ENCODE data around the gene FNTB.

Gene FNTB

GRCh38 chr14:65002586-65003210, 16.0 kb downstream of the FNTB start:
- Histone ChIP-seq H3K36me3 (ENCODE audit: control insufficient read depth, insufficient read depth, low read length) (no peaks in the 10 kb centered on the region), H3K4me1 (ENCODE audit: control insufficient read depth, insufficient read depth, low read length) (peaks cover 23% of the 10 kb centered on the region), H3K27me3 (ENCODE audit: control insufficient read depth, insufficient read depth, low read length) (no peaks in the 10 kb centered on the region), H3K27ac (ENCODE audit: low read depth, low read length) (no peak overlapping the region), H3K9me3 (ENCODE audit: control insufficient read depth, insufficient read depth, low read depth, low read length) (no peaks in the 10 kb centered on the region), H3K9ac (ENCODE audit: low read length) (no peak overlapping the region), H3K4me3 (ENCODE audit: low read depth, low read length) (no peak overlapping the region)

- Histone ChIP-seq H3K9ac (ENCODE audit: low read length) (no peak overlapping the region), H3K4me3 (ENCODE audit: low read depth, low read length) (no peak overlapping the region), H3K27me3 (ENCODE audit: control insufficient read depth, insufficient read depth, low read length) (no peaks in the 10 kb centered on the region), H3K36me3 (ENCODE audit: control insufficient read depth, insufficient read depth, low read length) (no peaks in the 10 kb centered on the region), H3K4me1 (ENCODE audit: control insufficient read depth, insufficient read depth, low read length) (peaks cover 20% of the 10 kb centered on the region), H3K27ac (ENCODE audit: low read depth, low read length) (no peak overlapping the region), H3K9me3 (ENCODE audit: control insufficient read depth, insufficient read depth, low read depth, low read length) (no peaks in the 10 kb centered on the region)
Observed at GRCh38 chr14:65003394-65003793, 16.7 kb downstream of the FNTB start.

GRCh38 chr14:65006261-65006721, 19.6 kb downstream of the FNTB start:
- no peaks in the 10 kb centered on the region for H3K27me3 ChIP-seq (ENCODE audit: control insufficient read depth, insufficient read depth, low read length)

GRCh38 chr14:65007202-65007601, 20.5 kb downstream of the FNTB start:
- Histone ChIP-seq H3K27me3 (ENCODE audit: control insufficient read depth, insufficient read depth, low read length) (no peaks in the 10 kb centered on the region), H3K4me3 (ENCODE audit: low read depth, low read length) (no peak overlapping the region), H3K9ac (ENCODE audit: low read length) (no peak overlapping the region), H3K27ac (ENCODE audit: low read depth, low read length) (no peak overlapping the region), H3K4me1 (ENCODE audit: control insufficient read depth, insufficient read depth, low read length) (peaks cover 15% of the 10 kb centered on the region), H3K36me3 (ENCODE audit: control insufficient read depth, insufficient read depth, low read length) (peaks cover 11% of the 10 kb centered on the region; the same call in 1 of the 2 replicates), H3K9me3 (ENCODE audit: control insufficient read depth, insufficient read depth, low read depth, low read length) (no peaks in the 10 kb centered on the region)

More at GRCh38 chr14:65006261-65006721, 19.6 kb downstream of the FNTB start:
- Histone ChIP-seq H3K9ac (ENCODE audit: low read length) (no peak overlapping the region), H3K9me3 (ENCODE audit: control insufficient read depth, insufficient read depth, low read depth, low read length) (no peaks in the 10 kb centered on the region), H3K4me1 (ENCODE audit: control insufficient read depth, insufficient read depth, low read length) (peaks cover 15% of the 10 kb centered on the region), H3K4me3 (ENCODE audit: low read depth, low read length) (no peak overlapping the region), H3K36me3 (ENCODE audit: control insufficient read depth, insufficient read depth, low read length) (peaks cover 5% of the 10 kb centered on the region; the same call in 1 of the 2 replicates), H3K27ac (ENCODE audit: low read depth, low read length) (no peak overlapping the region)

GRCh38 chr14:65010211-65010931, 23.7 kb downstream of the FNTB start:
- H3K27ac ChIP-seq (ENCODE audit: low read depth, low read length): no peak overlapping the region
- H3K9me3 ChIP-seq (ENCODE audit: control insufficient read depth, insufficient read depth, low read depth, low read length): no peaks in the 10 kb centered on the region
- no peak overlapping the region for H3K9ac ChIP-seq (ENCODE audit: low read length)
- no peak overlapping the region for H3K4me3 ChIP-seq (ENCODE audit: low read depth, low read length)
- no peaks in the 10 kb centered on the region for H3K27me3 ChIP-seq (ENCODE audit: control insufficient read depth, insufficient read depth, low read length)
- peaks cover 25% of the 10 kb centered on the region; the same call in 1 of the 2 replicates for H3K36me3 ChIP-seq (ENCODE audit: control insufficient read depth, insufficient read depth, low read length)
- peaks cover 9% of the 10 kb centered on the region for H3K4me1 ChIP-seq (ENCODE audit: control insufficient read depth, insufficient read depth, low read length)

GRCh38 chr14:65011538-65011937, 24.8 kb downstream of the FNTB start:
- Histone ChIP-seq H3K4me1 (ENCODE audit: control insufficient read depth, insufficient read depth, low read length) (peaks cover 4% of the 10 kb centered on the region), H3K36me3 (ENCODE audit: control insufficient read depth, insufficient read depth, low read length) (peaks cover 35% of the 10 kb centered on the region), H3K27ac (ENCODE audit: low read depth, low read length) (no peak overlapping the region)

GRCh38 chr14:65012353-65012752, 25.7 kb downstream of the FNTB start:
- no peak overlapping the region for H3K27ac ChIP-seq (ENCODE audit: low read depth, low read length)
- H3K4me3 ChIP-seq (ENCODE audit: low read depth, low read length): no peak overlapping the region
- no peaks in the 10 kb centered on the region for H3K9me3 ChIP-seq (ENCODE audit: control insufficient read depth, insufficient read depth, low read depth, low read length)
- peaks cover 36% of the 10 kb centered on the region for H3K36me3 ChIP-seq (ENCODE audit: control insufficient read depth, insufficient read depth, low read length)
- H3K9ac ChIP-seq (ENCODE audit: low read length): no peak overlapping the region
- peaks cover 3% of the 10 kb centered on the region; the same call in 1 of the 2 replicates for H3K4me1 ChIP-seq (ENCODE audit: control insufficient read depth, insufficient read depth, low read length)
- no peaks in the 10 kb centered on the region for H3K27me3 ChIP-seq (ENCODE audit: control insufficient read depth, insufficient read depth, low read length)

More at GRCh38 chr14:65011538-65011937, 24.8 kb downstream of the FNTB start:
- H3K4me3 ChIP-seq (ENCODE audit: low read depth, low read length): no peak overlapping the region
- H3K9me3 ChIP-seq (ENCODE audit: control insufficient read depth, insufficient read depth, low read depth, low read length): no peaks in the 10 kb centered on the region
- no peaks in the 10 kb centered on the region for H3K27me3 ChIP-seq (ENCODE audit: control insufficient read depth, insufficient read depth, low read length)
- no peak overlapping the region for H3K9ac ChIP-seq (ENCODE audit: low read length)

- Histone ChIP-seq H3K36me3 (ENCODE audit: control insufficient read depth, insufficient read depth, low read length) (peaks cover 33% of the 10 kb centered on the region), H3K27me3 (ENCODE audit: control insufficient read depth, insufficient read depth, low read length) (no peaks in the 10 kb centered on the region), H3K4me3 (ENCODE audit: low read depth, low read length) (no peak overlapping the region), H3K9me3 (ENCODE audit: control insufficient read depth, insufficient read depth, low read depth, low read length) (no peaks in the 10 kb centered on the region), H3K27ac (ENCODE audit: low read depth, low read length) (no peak overlapping the region), H3K9ac (ENCODE audit: low read length) (no peak overlapping the region), H3K4me1 (ENCODE audit: control insufficient read depth, insufficient read depth, low read length) (no peaks in the 10 kb centered on the region)
Observed at GRCh38 chr14:65015391-65015790, 28.7 kb downstream of the FNTB start.

GRCh38 chr14:65016471-65016870, 29.8 kb downstream of the FNTB start:
- no peak overlapping the region for H3K9ac ChIP-seq (ENCODE audit: low read length)
- H3K36me3 ChIP-seq (ENCODE audit: control insufficient read depth, insufficient read depth, low read length): peaks cover 30% of the 10 kb centered on the region
- H3K4me1 ChIP-seq (ENCODE audit: control insufficient read depth, insufficient read depth, low read length): no peaks in the 10 kb centered on the region
- no peaks in the 10 kb centered on the region for H3K9me3 ChIP-seq (ENCODE audit: control insufficient read depth, insufficient read depth, low read depth, low read length)
- H3K27ac ChIP-seq (ENCODE audit: low read depth, low read length): no peak overlapping the region
- no peak overlapping the region for H3K4me3 ChIP-seq (ENCODE audit: low read depth, low read length)
- no peaks in the 10 kb centered on the region for H3K27me3 ChIP-seq (ENCODE audit: control insufficient read depth, insufficient read depth, low read length)

GRCh38 chr14:65019944-65020566, 33.4 kb downstream of the FNTB start:
- Histone ChIP-seq H3K27ac (ENCODE audit: low read depth, low read length) (no peak overlapping the region), H3K27me3 (ENCODE audit: control insufficient read depth, insufficient read depth, low read length) (no peaks in the 10 kb centered on the region), H3K4me3 (ENCODE audit: low read depth, low read length) (no peak overlapping the region), H3K4me1 (ENCODE audit: control insufficient read depth, insufficient read depth, low read length) (no peaks in the 10 kb centered on the region), H3K36me3 (ENCODE audit: control insufficient read depth, insufficient read depth, low read length) (peaks cover 13% of the 10 kb centered on the region), H3K9me3 (ENCODE audit: control insufficient read depth, insufficient read depth, low read depth, low read length) (no peaks in the 10 kb centered on the region), H3K9ac (ENCODE audit: low read length) (no peak overlapping the region)

- Histone ChIP-seq H3K27ac (ENCODE audit: low read depth, low read length) (no peak overlapping the region), H3K9me3 (ENCODE audit: control insufficient read depth, insufficient read depth, low read depth, low read length) (no peaks in the 10 kb centered on the region), H3K4me3 (ENCODE audit: low read depth, low read length) (no peak overlapping the region), H3K27me3 (ENCODE audit: control insufficient read depth, insufficient read depth, low read length) (no peaks in the 10 kb centered on the region), H3K4me1 (ENCODE audit: control insufficient read depth, insufficient read depth, low read length) (no peaks in the 10 kb centered on the region), H3K36me3 (ENCODE audit: control insufficient read depth, insufficient read depth, low read length) (peaks cover 26% of the 10 kb centered on the region), H3K9ac (ENCODE audit: low read length) (no peak overlapping the region)
Observed at GRCh38 chr14:65024957-65025356, 38.3 kb downstream of the FNTB start.

Data from HUES6 (cell line).